ENCODE results near the gene AK4.
"Not testable (repeated sequence)": the region's sequence is repeated elsewhere in the genome, so short reads cannot be mapped to it uniquely, and the experiment has no call there.

AK4 gene

DNA sequence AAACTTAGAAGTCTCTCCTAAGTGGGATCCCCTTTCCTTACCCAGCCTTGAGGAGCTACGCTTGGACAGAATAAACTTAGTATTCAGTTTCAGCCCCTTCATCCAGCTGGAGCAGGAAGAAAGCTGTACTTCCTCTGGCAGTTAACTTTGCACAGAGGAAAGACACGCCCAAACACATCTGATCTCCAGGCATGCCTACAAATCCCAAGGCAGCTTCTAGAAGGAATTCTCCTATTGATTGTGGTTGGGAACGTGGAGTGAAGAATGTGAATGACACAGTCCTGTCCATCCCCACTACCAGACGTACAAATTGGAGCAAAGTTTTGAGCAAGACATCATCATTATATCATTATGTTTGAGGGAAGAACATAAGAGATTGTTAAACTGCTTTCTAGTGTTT lies 6.6 kb upstream of the AK4 start:
- FAIRE-seq (no peak), DNase-seq (ENCODE audit: insufficient read length) (no peak)
- TF ChIP-seq TAF1 (IDR thresholded peaks at IDR 0.05; ENCODE audit: borderline replicate concordance, low read depth, low read length) (no peak), POLR2A (IDR thresholded peaks at IDR 0.05; ENCODE audit: low read depth, low read length) (no peak), POLR2AphosphoS5 (IDR thresholded peaks at IDR 0.05; ENCODE audit: low read depth, low read length) (no peak)

- FAIRE-seq (no peak), DNase-seq (ENCODE audit: insufficient read length) (no peak)
- no peak for TF ChIP-seq TAF1 (IDR thresholded peaks at IDR 0.05; ENCODE audit: borderline replicate concordance, low read depth, low read length)
- no peak for TF ChIP-seq POLR2A (IDR thresholded peaks at IDR 0.05; ENCODE audit: low read depth, low read length)
- no peak for TF ChIP-seq POLR2AphosphoS5 (IDR thresholded peaks at IDR 0.05; ENCODE audit: low read depth, low read length)
These were observed 6.1 kb upstream of the AK4 start for GRCh38 chr1:65141918-65142317.

DNA sequence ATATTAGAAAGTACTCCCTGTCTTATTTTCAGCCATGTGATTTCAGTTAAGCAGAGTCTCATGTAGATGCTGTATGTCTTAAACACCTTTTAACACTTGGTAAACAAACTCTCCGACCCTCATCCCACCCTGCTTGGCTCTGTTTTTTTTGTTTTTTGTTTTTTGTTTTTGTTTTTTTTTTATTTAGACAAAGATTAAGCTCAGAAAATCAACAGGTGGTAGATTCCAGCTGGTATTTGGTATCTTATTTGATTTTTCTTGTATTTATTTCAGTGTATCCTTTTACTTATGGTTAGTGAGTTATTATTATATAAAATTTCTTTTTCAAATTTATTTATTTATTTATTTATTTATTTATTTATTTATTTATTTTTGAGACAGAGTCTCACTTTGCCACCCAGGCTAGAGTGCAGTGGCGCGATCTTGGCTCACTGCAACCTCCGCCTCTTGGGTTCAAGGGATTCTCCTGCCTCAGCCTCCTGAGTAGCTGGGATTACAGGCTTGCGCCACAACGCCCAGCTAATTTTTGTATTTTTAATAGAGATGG lies 4.8 kb upstream of the AK4 start:
- not testable (repeated sequence) for DNase-seq (ENCODE audit: insufficient read length); FAIRE-seq

- DNase-seq (ENCODE audit: insufficient read length) (no peak), FAIRE-seq (no peak)
- no peak for TF ChIP-seq POLR2A (IDR thresholded peaks at IDR 0.05; ENCODE audit: low read depth, low read length)
- TF ChIP-seq POLR2AphosphoS5 (IDR thresholded peaks at IDR 0.05; ENCODE audit: low read depth, low read length) = no peak
- TF ChIP-seq TAF1 (IDR thresholded peaks at IDR 0.05; ENCODE audit: borderline replicate concordance, low read depth, low read length) = no peak
These were observed 1.0 kb upstream of the AK4 start for GRCh38 chr1:65146908-65147423.

- DNase-seq (ENCODE audit: insufficient read length) (peak; percentile 44), FAIRE-seq (peak; percentile 92)
- TF ChIP-seq POLR2A (IDR thresholded peaks at IDR 0.05; ENCODE audit: low read depth, low read length) = no peak; the same call in 1 of the 2 replicates
- no peak for TF ChIP-seq POLR2AphosphoS5 (IDR thresholded peaks at IDR 0.05; ENCODE audit: low read depth, low read length)
These were observed 402 bp upstream of the AK4 start for GRCh38 chr1:65147424-65148177.

- FAIRE-seq = peak; percentile 89
- TF ChIP-seq POLR2AphosphoS5 (IDR thresholded peaks at IDR 0.05; ENCODE audit: low read depth, low read length) (no peak; the same call in 1 of the 2 replicates), TAF1 (IDR thresholded peaks at IDR 0.05; ENCODE audit: borderline replicate concordance, low read depth, low read length) (no peak), POLR2A (IDR thresholded peaks at IDR 0.05; ENCODE audit: low read depth, low read length) (peak; percentile 43; the same call in 1 of the 2 replicates)
- peak; percentile 53 for DNase-seq (ENCODE audit: insufficient read length)
These were observed 746 bp downstream of the AK4 start for GRCh38 chr1:65148548-65149350.

DNA sequence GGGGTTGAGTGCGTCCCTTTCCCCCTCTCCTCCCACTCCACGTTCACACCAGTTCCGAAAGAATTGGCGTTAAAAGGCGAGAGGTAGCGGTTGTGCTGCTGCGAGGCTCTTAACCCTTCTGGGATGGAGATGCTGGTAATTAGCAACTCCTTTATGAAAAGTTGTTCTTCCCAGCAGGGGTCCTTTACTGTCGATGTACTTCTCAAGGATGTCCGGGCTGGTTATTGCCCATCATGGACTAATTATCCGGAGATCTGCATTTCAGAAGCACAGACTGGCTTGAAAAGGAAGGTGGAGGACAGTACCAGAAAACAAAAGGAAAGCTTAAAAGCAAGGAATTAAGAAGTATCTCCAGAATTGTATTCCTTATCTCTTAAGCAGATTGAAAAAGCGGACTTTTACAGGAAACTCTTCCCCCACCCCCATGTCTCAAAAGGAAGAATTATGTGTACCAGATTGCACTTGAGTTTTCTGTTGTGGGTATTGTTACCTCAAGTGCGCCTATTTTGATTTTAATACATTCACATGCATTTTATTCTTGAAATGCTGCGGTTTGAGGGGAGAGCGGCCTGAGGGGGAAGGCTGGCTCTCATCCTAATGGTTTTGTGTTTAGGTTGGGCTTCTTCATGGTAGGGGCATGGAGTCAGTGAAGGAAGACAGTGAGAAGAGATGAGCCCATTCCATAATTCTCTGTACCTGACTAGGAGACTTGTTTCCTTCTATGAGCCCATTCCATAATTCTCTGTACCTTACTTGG lies 1.5 kb downstream of the AK4 start:
- DNase-seq (ENCODE audit: insufficient read length) = no peak
- peak; percentile 42 for FAIRE-seq

GRCh38 chr1:65150108-65150463 lies 2.1 kb downstream of the AK4 start:
- no peak for FAIRE-seq
- DNase-seq (ENCODE audit: insufficient read length) = no peak
- TF ChIP-seq POLR2A (IDR thresholded peaks at IDR 0.05; ENCODE audit: low read depth, low read length) (no peak), TAF1 (IDR thresholded peaks at IDR 0.05; ENCODE audit: borderline replicate concordance, low read depth, low read length) (no peak), POLR2AphosphoS5 (IDR thresholded peaks at IDR 0.05; ENCODE audit: low read depth, low read length) (no peak)

More for the DNA sequence above, 1.5 kb downstream of the AK4 start:
- TF ChIP-seq POLR2A (IDR thresholded peaks at IDR 0.05; ENCODE audit: low read depth, low read length) = no peak
- TF ChIP-seq POLR2AphosphoS5 (IDR thresholded peaks at IDR 0.05; ENCODE audit: low read depth, low read length) = no peak
- no peak for TF ChIP-seq TAF1 (IDR thresholded peaks at IDR 0.05; ENCODE audit: borderline replicate concordance, low read depth, low read length)

- no peak for TF ChIP-seq POLR2AphosphoS5 (IDR thresholded peaks at IDR 0.05; ENCODE audit: low read depth, low read length)
- no peak for TF ChIP-seq TAF1 (IDR thresholded peaks at IDR 0.05; ENCODE audit: borderline replicate concordance, low read depth, low read length)
- no peak for TF ChIP-seq POLR2A (IDR thresholded peaks at IDR 0.05; ENCODE audit: low read depth, low read length)
- no peak for DNase-seq (ENCODE audit: insufficient read length)
- no peak for FAIRE-seq
These were observed 2.7 kb downstream of the AK4 start for GRCh38 chr1:65150583-65151263.

DNA sequence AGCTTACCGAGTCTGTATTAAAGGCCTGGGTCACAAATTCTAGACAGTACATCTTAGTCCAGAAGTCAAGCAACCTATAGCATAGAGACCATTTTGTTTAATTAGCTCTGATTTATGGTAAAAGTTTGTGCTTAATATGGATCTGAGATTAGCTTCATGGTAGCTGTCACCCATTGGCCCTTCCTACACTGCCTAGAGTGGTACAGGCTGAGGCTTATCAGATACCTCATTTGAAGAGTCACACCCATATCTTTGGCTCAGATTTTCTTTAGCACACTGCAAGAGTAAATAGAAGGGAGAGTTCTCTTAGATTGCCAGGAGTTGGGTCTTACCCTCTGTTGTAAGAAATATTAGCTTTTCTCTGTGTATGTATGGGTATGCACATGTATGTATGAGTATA lies 3.6 kb downstream of the AK4 start:
- FAIRE-seq = no peak
- DNase-seq (ENCODE audit: insufficient read length) = no peak
- TF ChIP-seq POLR2A (IDR thresholded peaks at IDR 0.05; ENCODE audit: low read depth, low read length) = no peak
- no peak for TF ChIP-seq POLR2AphosphoS5 (IDR thresholded peaks at IDR 0.05; ENCODE audit: low read depth, low read length)
- TF ChIP-seq TAF1 (IDR thresholded peaks at IDR 0.05; ENCODE audit: borderline replicate concordance, low read depth, low read length) = no peak

- no peak for FAIRE-seq
- TF ChIP-seq TAF1 (IDR thresholded peaks at IDR 0.05; ENCODE audit: borderline replicate concordance, low read depth, low read length) = no peak
- TF ChIP-seq POLR2A (IDR thresholded peaks at IDR 0.05; ENCODE audit: low read depth, low read length) = no peak
- TF ChIP-seq POLR2AphosphoS5 (IDR thresholded peaks at IDR 0.05; ENCODE audit: low read depth, low read length) = no peak
- DNase-seq (ENCODE audit: insufficient read length) = no peak
These were observed 5.6 kb downstream of the AK4 start for GRCh38 chr1:65153635-65154034.
